ENCODE measurements around the gene CDH13.

Gene CDH13

GRCh38 chr16:82841108-82841507 is 214.3 kb downstream of the CDH13 start:
- no peak overlapping the region for H3K23ac ChIP-seq (ENCODE audit: low read length in 2 of 2)
- no peak for DNase-seq
- no peak overlapping the region for H2AFZ ChIP-seq (ENCODE audit: low read depth, low read length)
- H3K36me3 ChIP-seq (ENCODE audit: control insufficient read depth in 1 of 2, insufficient read depth in 2 of 2, low read depth in 1 of 2, low read length in 2 of 2), result no peaks in the 10 kb centered on the region
- no peak overlapping the region for H3K4ac ChIP-seq (ENCODE audit: low read depth in 1 of 2, low read length in 2 of 2)
- H3K27me3 ChIP-seq (ENCODE audit: control insufficient read depth in 1 of 2, insufficient read depth in 1 of 2, low read length in 2 of 2), result no peaks in the 10 kb centered on the region
- no peak overlapping the region for H3K27ac ChIP-seq (ENCODE audit: low read length, poor library complexity, severe bottlenecking)
- no peak overlapping the region for H2AK5ac ChIP-seq (ENCODE audit: low read length, severe bottlenecking)
- no peak overlapping the region for H4K8ac ChIP-seq (ENCODE audit: low read length)
- H3K4me1 ChIP-seq (ENCODE audit: control insufficient read depth, insufficient read depth, low read depth, low read length), result no peaks in the 10 kb centered on the region
- H3K9ac ChIP-seq (ENCODE audit: low read length), result no peak overlapping the region
- H3K14ac ChIP-seq (ENCODE audit: low read length in 2 of 2), result no peak overlapping the region
- H3K9me3 ChIP-seq (ENCODE audit: control insufficient read depth, low read length), result peaks cover 11% of the 10 kb centered on the region
- no peak overlapping the region for H3K4me3 ChIP-seq (ENCODE audit: insufficient read depth in 1 of 2, low read depth in 1 of 2, low read length in 2 of 2)
- 91% methylated on average over 3 of the region's 3 CpGs for WGBS
- no peak overlapping the region for H2BK12ac ChIP-seq (ENCODE audit: low read length in 2 of 2)
- H2BK5ac ChIP-seq (ENCODE audit: low read depth, low read length, poor library complexity, severe bottlenecking), result no peak overlapping the region
- H3K79me1 ChIP-seq (replicated peaks; ENCODE audit: low read length, poor library complexity, severe bottlenecking), result peaks cover 10% of the 10 kb centered on the region
- H4K91ac ChIP-seq (ENCODE audit: low read length), result no peak overlapping the region
- no peak overlapping the region for H2BK15ac ChIP-seq (ENCODE audit: low read depth, poor library complexity, severe bottlenecking)
- no peak overlapping the region for H3K18ac ChIP-seq (ENCODE audit: low read depth in 1 of 2, low read length in 2 of 2)
- no peak overlapping the region for H3K4me2 ChIP-seq (ENCODE audit: low read length, poor library complexity, severe bottlenecking)
- no peak overlapping the region for H2BK120ac ChIP-seq (ENCODE audit: low read depth, low read length)

GRCh38 chr16:82843606-82844271 is 217.0 kb downstream of the CDH13 start:
- DNase-seq, result no peak
- H3K4me2 ChIP-seq (ENCODE audit: low read length, poor library complexity, severe bottlenecking), result no peak overlapping the region
- peaks cover 19% of the 10 kb centered on the region for H3K79me1 ChIP-seq (replicated peaks; ENCODE audit: low read length, poor library complexity, severe bottlenecking)
- H3K36me3 ChIP-seq (ENCODE audit: control insufficient read depth in 1 of 2, insufficient read depth in 2 of 2, low read depth in 1 of 2, low read length in 2 of 2), result no peaks in the 10 kb centered on the region
- H3K23ac ChIP-seq (ENCODE audit: low read length in 2 of 2), result no peak overlapping the region
- no peaks in the 10 kb centered on the region for H3K4me1 ChIP-seq (ENCODE audit: control insufficient read depth, insufficient read depth, low read depth, low read length)
- no peak overlapping the region for H3K18ac ChIP-seq (ENCODE audit: low read depth in 1 of 2, low read length in 2 of 2)
- H2BK120ac ChIP-seq (ENCODE audit: low read depth, low read length), result no peak overlapping the region
- no peak overlapping the region for H2BK15ac ChIP-seq (ENCODE audit: low read depth, poor library complexity, severe bottlenecking)
- no peak overlapping the region for H3K27ac ChIP-seq (ENCODE audit: low read length, poor library complexity, severe bottlenecking)
- H2AK5ac ChIP-seq (ENCODE audit: low read length, severe bottlenecking), result no peak overlapping the region
- H4K8ac ChIP-seq (ENCODE audit: low read length), result no peak overlapping the region
- H3K14ac ChIP-seq (ENCODE audit: low read length in 2 of 2), result no peak overlapping the region
- H4K91ac ChIP-seq (ENCODE audit: low read length), result no peak overlapping the region
- no peaks in the 10 kb centered on the region for H3K27me3 ChIP-seq (ENCODE audit: control insufficient read depth in 1 of 2, insufficient read depth in 1 of 2, low read length in 2 of 2)
- no peak overlapping the region for H3K4ac ChIP-seq (ENCODE audit: low read depth in 1 of 2, low read length in 2 of 2)
- H2AFZ ChIP-seq (ENCODE audit: low read depth, low read length), result no peak overlapping the region
- WGBS, result 93% methylated on average over 4 of the region's 5 CpGs
- peaks cover 11% of the 10 kb centered on the region for H3K9me3 ChIP-seq (ENCODE audit: control insufficient read depth, low read length)
- H2BK5ac ChIP-seq (ENCODE audit: low read depth, low read length, poor library complexity, severe bottlenecking), result no peak overlapping the region
- no peak overlapping the region for H3K9ac ChIP-seq (ENCODE audit: low read length)
- no peak overlapping the region for H3K4me3 ChIP-seq (ENCODE audit: insufficient read depth in 1 of 2, low read depth in 1 of 2, low read length in 2 of 2)
- no peak overlapping the region for H2BK12ac ChIP-seq (ENCODE audit: low read length in 2 of 2)

GRCh38 chr16:82845116-82845515 is 218.3 kb downstream of the CDH13 start:
- Histone ChIP-seq H2BK5ac (ENCODE audit: low read depth, low read length, poor library complexity, severe bottlenecking) (no peak overlapping the region), H3K9ac (ENCODE audit: low read length) (no peak overlapping the region), H2AFZ (ENCODE audit: low read depth, low read length) (no peak overlapping the region), H3K14ac (ENCODE audit: low read length in 2 of 2) (no peak overlapping the region), H3K18ac (ENCODE audit: low read depth in 1 of 2, low read length in 2 of 2) (no peak overlapping the region), H3K4me3 (ENCODE audit: insufficient read depth in 1 of 2, low read depth in 1 of 2, low read length in 2 of 2) (no peak overlapping the region), H2BK15ac (ENCODE audit: low read depth, poor library complexity, severe bottlenecking) (no peak overlapping the region), H2BK12ac (ENCODE audit: low read length in 2 of 2) (no peak overlapping the region), H3K4ac (ENCODE audit: low read depth in 1 of 2, low read length in 2 of 2) (no peak overlapping the region), H3K4me1 (ENCODE audit: control insufficient read depth, insufficient read depth, low read depth, low read length) (no peaks in the 10 kb centered on the region), H2AK5ac (ENCODE audit: low read length, severe bottlenecking) (no peak overlapping the region), H3K36me3 (ENCODE audit: control insufficient read depth in 1 of 2, insufficient read depth in 2 of 2, low read depth in 1 of 2, low read length in 2 of 2) (no peaks in the 10 kb centered on the region), H2BK120ac (ENCODE audit: low read depth, low read length) (no peak overlapping the region), H3K4me2 (ENCODE audit: low read length, poor library complexity, severe bottlenecking) (no peak overlapping the region), H3K23ac (ENCODE audit: low read length in 2 of 2) (no peak overlapping the region), H3K9me3 (ENCODE audit: control insufficient read depth, low read length) (peaks cover 11% of the 10 kb centered on the region), H3K79me1 (replicated peaks; ENCODE audit: low read length, poor library complexity, severe bottlenecking) (peaks cover 19% of the 10 kb centered on the region), H4K91ac (ENCODE audit: low read length) (peak overlapping the region; percentile 53), H3K27me3 (ENCODE audit: control insufficient read depth in 1 of 2, insufficient read depth in 1 of 2, low read length in 2 of 2) (peaks cover 0 to under 1% of the 10 kb centered on the region in 2 experiments), H4K8ac (ENCODE audit: low read length) (no peak overlapping the region), H3K27ac (ENCODE audit: low read length, poor library complexity, severe bottlenecking) (no peak overlapping the region)
- 79% methylated on average over 3 of the region's 3 CpGs for WGBS
- DNase-seq, result no peak

- no peak overlapping the region for H2BK12ac ChIP-seq (ENCODE audit: low read length in 2 of 2)
- H3K36me3 ChIP-seq (ENCODE audit: control insufficient read depth in 1 of 2, insufficient read depth in 2 of 2, low read depth in 1 of 2, low read length in 2 of 2), result no peaks in the 10 kb centered on the region
- no peak overlapping the region for H2AFZ ChIP-seq (ENCODE audit: low read depth, low read length)
- no peak overlapping the region for H3K27ac ChIP-seq (ENCODE audit: low read length, poor library complexity, severe bottlenecking)
- no peak overlapping the region for H2AK5ac ChIP-seq (ENCODE audit: low read length, severe bottlenecking)
- no peak overlapping the region for H4K8ac ChIP-seq (ENCODE audit: low read length)
- no peak overlapping the region for H3K9ac ChIP-seq (ENCODE audit: low read length)
- peaks cover 21% of the 10 kb centered on the region for H3K79me1 ChIP-seq (replicated peaks; ENCODE audit: low read length, poor library complexity, severe bottlenecking)
- no peak overlapping the region for H3K4me3 ChIP-seq (ENCODE audit: insufficient read depth in 1 of 2, low read depth in 1 of 2, low read length in 2 of 2)
- H3K4ac ChIP-seq (ENCODE audit: low read depth in 1 of 2, low read length in 2 of 2), result no peak overlapping the region
- H3K4me1 ChIP-seq (ENCODE audit: control insufficient read depth, insufficient read depth, low read depth, low read length), result no peaks in the 10 kb centered on the region
- no peak overlapping the region for H3K4me2 ChIP-seq (ENCODE audit: low read length, poor library complexity, severe bottlenecking)
- WGBS, result no CpG with 5 or more reads among the region's 1 CpG
- no peak overlapping the region for H4K91ac ChIP-seq (ENCODE audit: low read length)
- H3K23ac ChIP-seq (ENCODE audit: low read length in 2 of 2), result no peak overlapping the region
- no peak overlapping the region for H3K18ac ChIP-seq (ENCODE audit: low read depth in 1 of 2, low read length in 2 of 2)
- H2BK5ac ChIP-seq (ENCODE audit: low read depth, low read length, poor library complexity, severe bottlenecking), result no peak overlapping the region
- H3K27me3 ChIP-seq (ENCODE audit: control insufficient read depth in 1 of 2, insufficient read depth in 1 of 2, low read length in 2 of 2), result peaks cover 0 to 3% of the 10 kb centered on the region in 2 experiments
- no peak overlapping the region for H2BK15ac ChIP-seq (ENCODE audit: low read depth, poor library complexity, severe bottlenecking)
- DNase-seq, result no peak
- no peak overlapping the region for H3K14ac ChIP-seq (ENCODE audit: low read length in 2 of 2)
- no peak overlapping the region for H2BK120ac ChIP-seq (ENCODE audit: low read depth, low read length)
- peaks cover 9% of the 10 kb centered on the region for H3K9me3 ChIP-seq (ENCODE audit: control insufficient read depth, low read length)
These were observed 220.0 kb downstream of the CDH13 start for GRCh38 chr16:82846806-82847205.
